ENCODE results near the gene PCIF1. TPM values are rescaled to one million over a fixed set of nuclear protein-coding genes. Genes with fewer than 3 reads are reported as not detected.

Gene PCIF1
- total and polyA plus RNA-seq, 9 of the 15 experiments (the other 6 are each of a cell fraction or from before 2014, with no cell fraction given): 5.8 to 29.4 (median 11.3) TPM

DNA sequence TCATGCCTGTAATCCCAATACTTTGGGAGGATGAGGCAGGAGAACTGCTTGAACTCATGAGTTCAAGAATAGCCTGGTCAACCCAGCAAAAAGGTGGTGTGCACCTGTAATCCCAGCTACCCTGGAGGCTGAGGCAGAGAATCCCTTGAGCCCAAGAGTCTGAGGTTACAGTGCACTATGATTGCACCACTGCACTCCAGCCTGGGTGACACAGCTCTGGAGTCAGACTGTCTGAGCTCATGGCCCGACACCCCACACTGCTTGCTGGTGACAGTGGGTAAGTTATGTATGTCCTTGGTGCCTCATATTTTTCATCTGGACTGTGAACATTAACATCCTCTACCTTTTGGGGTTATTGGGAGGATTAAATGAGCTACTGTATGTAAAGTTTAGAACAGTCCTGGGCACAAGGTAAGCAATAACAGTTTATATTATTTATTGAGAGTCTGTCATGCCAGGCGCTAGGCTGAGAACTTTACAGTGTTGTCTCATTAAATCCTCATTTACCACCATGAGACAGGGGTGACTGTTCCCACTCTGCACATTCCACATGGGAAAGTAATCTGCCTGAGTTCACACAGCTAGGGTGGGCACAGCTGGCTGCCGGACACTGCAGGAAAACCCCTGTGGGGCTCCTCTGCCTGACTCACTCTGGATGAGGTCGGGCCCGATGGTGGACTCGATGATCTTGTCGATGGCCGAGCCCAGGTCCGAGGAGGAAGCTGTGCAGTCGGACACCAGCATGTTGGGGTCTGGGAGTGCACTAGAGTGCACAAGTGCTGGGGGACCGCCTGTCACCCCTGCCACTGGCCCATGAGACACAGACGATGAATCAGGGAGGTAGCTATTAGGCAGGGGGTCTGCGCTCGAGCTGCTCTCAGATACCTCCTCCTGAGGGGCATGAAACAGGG lies 34.6 kb downstream of the PCIF1 start:
- Histone ChIP-seq H3K4me3 (no peak overlapping the region), H3K4me1 (replicated peaks in 1 of 2; ENCODE audit: control insufficient read depth in 2 of 2, insufficient read depth in 2 of 2, low read length in 2 of 2) (peaks cover 6 to 28% of the 10 kb centered on the region in 2 experiments; a peak in 4 of 5 replicates), H3K9me1 (ENCODE audit: control insufficient read depth, insufficient read depth, low read length) (no peaks in the 10 kb centered on the region), H3K9me3 (replicated peaks; ENCODE audit: control insufficient read depth, insufficient read depth, low read depth, low read length) (no peaks in the 10 kb centered on the region), H2AFZ (ENCODE audit: low read depth, low read length) (no peak overlapping the region), H3K9ac (ENCODE audit: insufficient read depth in 1 of 2, low read depth in 2 of 2, low read length in 2 of 2) (peak overlapping the region in 1 of 2 experiments; percentile 74; a peak in 2 of 4 replicates), H3K27ac (ENCODE audit: extremely low read depth, low read depth, low read length) (no peak overlapping the region; the same call in 2 of the 3 replicates), H3K4me2 (ENCODE audit: insufficient read depth, low read length) (no peak overlapping the region), H4K20me1 (replicated peaks; ENCODE audit: control insufficient read depth, insufficient read depth, low read length) (no peaks in the 10 kb centered on the region), H3K36me3 (ENCODE audit: control insufficient read depth, insufficient read depth, low read length) (peaks cover 53% of the 10 kb centered on the region; the same call in 2 of the 3 replicates), H3K79me2 (ENCODE audit: control insufficient read depth, insufficient read depth, low read length) (peaks cover 14% of the 10 kb centered on the region), H3K27me3 (ENCODE audit: control insufficient read depth in 2 of 2, insufficient read depth in 2 of 2, low read length in 2 of 2) (no peaks in the 10 kb centered on the region)
- in situ Hi-C loops (cut with MboI): no loop called here
- DNase-seq (ENCODE audit: extremely low read depth in 1 of 4, low spot score in 3 of 4) (peak in 1 of 4 experiments; percentile 4), ATAC-seq (no peak), FAIRE-seq (no peak)
- BruUV-seq (replicated peaks): no TSS peak
- intact Hi-C loops (cut with micrococcal nuclease): no loop called here
- 0 out of 2 replicates have a peak, but pooled peaks have one; percentile 18 for TF ChIP-seq RBFOX2 (IDR thresholded peaks at IDR 0.05; ENCODE audit: low read depth, low read length)
- TF ChIP-seq PURB (CRISPR knock-in tag; IDR thresholded peaks at IDR 0.05; ENCODE audit: low read depth): no peak
- TF ChIP-seq, protein P1, sequence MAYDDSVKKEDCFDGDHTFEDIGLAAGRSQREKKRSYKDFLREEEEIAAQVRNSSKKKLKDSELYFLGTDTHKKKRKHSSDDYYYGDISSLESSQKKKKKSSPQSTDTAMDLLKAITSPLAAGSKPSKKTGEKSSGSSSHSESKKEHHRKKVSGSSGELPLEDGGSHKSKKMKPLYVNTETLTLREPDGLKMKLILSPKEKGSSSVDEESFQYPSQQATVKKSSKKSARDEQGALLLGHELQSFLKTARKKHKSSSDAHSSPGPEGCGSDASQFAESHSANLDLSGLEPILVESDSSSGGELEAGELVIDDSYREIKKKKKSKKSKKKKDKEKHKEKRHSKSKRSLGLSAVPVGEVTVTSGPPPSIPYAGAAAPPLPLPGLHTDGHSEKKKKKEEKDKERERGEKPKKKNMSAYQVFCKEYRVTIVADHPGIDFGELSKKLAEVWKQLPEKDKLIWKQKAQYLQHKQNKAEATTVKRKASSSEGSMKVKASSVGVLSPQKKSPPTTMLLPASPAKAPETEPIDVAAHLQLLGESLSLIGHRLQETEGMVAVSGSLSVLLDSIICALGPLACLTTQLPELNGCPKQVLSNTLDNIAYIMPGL (CRISPR knock-in tag; IDR thresholded peaks at IDR 0.05): no peak
- ChIA-PET CTCF (ENCODE audit: low intra/inter-chr PET ratio) (interaction anchor here (0.7 to 1.2 kb wide), 3 partner anchors 13 to 380 kb away, joined by 3 to 4 read pairs (median 4); no protein-coding TSS in a partner anchor), POLR2A (interaction anchor here (0.6 to 5.6 kb wide), 12 partner anchors 7 to 178 kb away, joined by 3 to 32 read pairs (median 4); partner anchors contain the start of genes DNTTIP1, PCIF1, SNX21 and WFDC3)
- 54% methylated on average over 12 of the region's 14 CpGs for WGBS (ENCODE audit: insufficient coverage, low coverage, missing lambda C conversion rate)

Data from K562 (cell line).